HG02642 (cell line): Measurements from ENCODE around the gene CD58.
"Not testable (repeated sequence)": the region's sequence is repeated elsewhere in the genome, so short reads cannot be mapped to it uniquely, and the experiment has no call there.

Experiments
- ATAC-seq: cut with Tn5 transposase; IDR thresholded peaks from one replicate; pipeline ENCODE4 v1.9.1; 2021; ENCODE audit warnings: mild to moderate bottlenecking; ENCODE audit not compliant: unreplicated experiment, poor library complexity

The CD58 gene

GRCh38 chr1:116572771-116573430 is 2.1 kb upstream of the CD58 start:
- no peak for ATAC-seq

- no peak for ATAC-seq
These were observed 1.3 kb upstream of the CD58 start for GRCh38 chr1:116572099-116572498.

- no peak for ATAC-seq
These were observed 541 bp upstream of the CD58 start for GRCh38 chr1:116571215-116571919.

GRCh38 chr1:116569776-116570357 is 959 bp downstream of the CD58 start:
- peak; percentile 26 for ATAC-seq

GRCh38 chr1:116569381-116569670 is 1.5 kb downstream of the CD58 start:
- no peak for ATAC-seq

- ATAC-seq, result no peak
These were observed 2.0 kb downstream of the CD58 start for GRCh38 chr1:116568662-116569380.

- ATAC-seq, result no peak
These were observed 2.8 kb downstream of the CD58 start for GRCh38 chr1:116567790-116568661.

- ATAC-seq, result no peak
These were observed 5.6 kb downstream of the CD58 start for GRCh38 chr1:116565222-116565621.

- ATAC-seq, result no peak
These were observed 6.4 kb downstream of the CD58 start for GRCh38 chr1:116564426-116564825.

- ATAC-seq, result not testable (repeated sequence)
These were observed 8.4 kb downstream of the CD58 start for GRCh38 chr1:116562465-116562864.

GRCh38 chr1:116561563-116561962 is 9.3 kb downstream of the CD58 start:
- no peak for ATAC-seq

GRCh38 chr1:116560704-116561490 is 9.9 kb downstream of the CD58 start:
- ATAC-seq, result peak; percentile 16

- ATAC-seq, result peak; percentile 46
These were observed 11.5 kb downstream of the CD58 start for GRCh38 chr1:116559304-116559761.

GRCh38 chr1:116558571-116558970 is 12.3 kb downstream of the CD58 start:
- ATAC-seq, result no peak

GRCh38 chr1:116558140-116558549 is 12.7 kb downstream of the CD58 start:
- peak; percentile 23 for ATAC-seq

- no peak for ATAC-seq
These were observed 13.4 kb downstream of the CD58 start for GRCh38 chr1:116557323-116557878.

- ATAC-seq, result peak; percentile 62
These were observed 14.4 kb downstream of the CD58 start for GRCh38 chr1:116556289-116557006.

- no peak for ATAC-seq
These were observed 15.9 kb downstream of the CD58 start for GRCh38 chr1:116554924-116555323.
